Measurements from ENCODE around the gene UXT.
"Not testable (repeated sequence)": the region's sequence is repeated elsewhere in the genome, so short reads cannot be mapped to it uniquely, and the experiment has no call there.

- not testable (repeated sequence) for TF ChIP-seq SP1 (IDR thresholded peaks at IDR 0.05); FOXM1 (IDR thresholded peaks at IDR 0.05; ENCODE audit: borderline replicate concordance); ELF4 (IDR thresholded peaks at IDR 0.05); FOXK2 (IDR thresholded peaks at IDR 0.05); CTBP1 (IDR thresholded peaks at IDR 0.05; ENCODE audit: borderline replicate concordance); NFRKB (IDR thresholded peaks at IDR 0.05); TARDBP (IDR thresholded peaks at IDR 0.05); FOXA1 (IDR thresholded peaks at IDR 0.05); BHLHE40 (IDR thresholded peaks at IDR 0.05; ENCODE audit: borderline replicate concordance); L3MBTL2 (conservative IDR thresholded peaks at IDR 0.05)
Measured at GRCh38 chrX:47665797-47666196, 6.8 kb upstream of the UXT start.

All from HEK293T (cell line).